ENCODE data around the gene OR4D1. TPM values are rescaled to one million over a fixed set of nuclear protein-coding genes. Genes with fewer than 3 reads are reported as not detected.
A peak's percentile ranks its signal among the peaks of the same experiment; 100 is the strongest.

The OR4D1 gene
- total and polyA plus RNA-seq, 9 of the 15 experiments (the other 6 are each of a cell fraction or from before 2014, with no cell fraction given): not detected

GRCh38 chr17:58172369-58173071 is 24.3 kb downstream of the OR4D1 start (continued):
- TF ChIP-seq REST (IDR thresholded peaks at IDR 0.05; ENCODE audit: borderline replicate concordance): peak; percentile 79
- peak; percentile 74; the same call in 1 of the 2 replicates for TF ChIP-seq REST (CRISPR knock-in tag; IDR thresholded peaks at IDR 0.05; ENCODE audit: low read depth)
